NCI-H1930 (cell line): ENCODE results near the gene MYCBP2.
"Not testable (repeated sequence)": the region's sequence is repeated elsewhere in the genome, so short reads cannot be mapped to it uniquely, and the experiment has no call there.

ENCODE experiments used
- DNase-seq, 2 experiments: peaks; one replicate each; lab custom pipeline; 2025; lab: John Stamatoyannopoulos, UW

Gene MYCBP2

DNA sequence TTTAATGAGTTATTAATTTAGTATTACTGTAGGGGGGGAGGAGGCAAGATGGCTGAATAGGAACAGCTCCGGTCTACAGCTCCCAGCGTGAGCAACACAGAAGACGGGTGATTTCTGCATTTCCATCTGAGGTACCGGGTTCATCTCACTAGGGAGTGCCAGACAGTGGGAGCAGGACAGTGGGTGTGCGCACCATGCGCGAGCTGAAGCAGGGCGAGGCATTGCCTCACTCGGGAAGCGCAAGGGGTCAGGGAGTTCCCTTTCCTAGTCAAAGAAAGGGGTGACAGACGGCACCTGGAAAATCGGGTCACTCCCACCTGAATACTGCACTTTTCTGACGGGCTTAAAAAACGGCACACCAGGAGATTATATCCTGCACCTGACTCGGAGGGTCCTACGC lies 127.9 kb downstream of the MYCBP2 start:
- DNase-seq, result not testable (repeated sequence)

GRCh38 chr13:77196052-77196618 lies 130.8 kb downstream of the MYCBP2 start:
- no peak for DNase-seq

DNA sequence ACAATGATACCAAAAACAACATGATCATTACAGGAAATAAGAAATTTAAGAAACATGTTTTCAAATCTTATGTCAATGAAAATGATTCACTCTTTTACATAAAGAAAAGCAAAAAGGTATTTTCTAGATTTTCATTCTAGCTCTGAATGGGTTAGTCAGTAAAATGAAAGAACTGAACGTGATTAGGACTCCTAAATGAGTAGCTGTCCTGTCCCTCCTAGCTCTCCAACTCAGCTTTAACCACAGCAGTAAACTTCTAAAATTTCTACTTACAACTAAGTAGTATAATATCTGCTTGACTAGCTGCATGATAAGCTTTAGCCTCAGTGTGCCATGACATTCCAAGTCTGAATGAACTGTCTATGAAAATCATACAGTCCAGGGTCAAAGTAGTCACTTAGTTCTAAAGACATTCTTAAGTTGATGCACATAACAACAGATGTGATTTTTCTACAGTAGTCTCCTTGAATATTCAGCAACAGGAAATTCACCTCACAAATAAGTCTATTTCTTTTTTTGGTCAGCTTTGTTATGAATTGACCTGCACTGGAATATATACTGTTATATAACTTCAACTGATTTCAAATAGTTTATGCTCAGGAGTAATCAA lies 136.4 kb downstream of the MYCBP2 start:
- DNase-seq, result no peak

DNA sequence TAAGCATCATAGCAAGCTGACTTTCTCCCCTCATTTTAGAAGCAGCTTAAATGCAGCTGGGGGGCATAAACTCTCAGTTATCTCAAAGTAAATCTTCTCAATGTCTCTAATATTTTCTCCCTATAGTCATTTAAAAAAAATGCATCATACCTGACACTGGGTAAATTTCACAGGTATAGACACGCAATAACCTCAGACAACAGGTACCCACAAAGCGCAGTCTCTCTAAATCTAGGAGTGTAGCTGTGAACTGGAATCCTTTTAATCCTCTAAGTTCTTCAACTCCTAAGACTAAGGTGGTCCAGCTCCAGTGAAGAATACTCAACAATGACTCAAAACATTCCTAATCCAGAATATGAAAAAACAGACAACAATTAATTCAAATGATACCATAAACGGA lies 141.2 kb downstream of the MYCBP2 start:
- no peak for DNase-seq

GRCh38 chr13:77184455-77184854 lies 142.4 kb downstream of the MYCBP2 start:
- DNase-seq, result no peak

GRCh38 chr13:77180011-77180410 lies 146.9 kb downstream of the MYCBP2 start:
- DNase-seq, result no peak

DNA sequence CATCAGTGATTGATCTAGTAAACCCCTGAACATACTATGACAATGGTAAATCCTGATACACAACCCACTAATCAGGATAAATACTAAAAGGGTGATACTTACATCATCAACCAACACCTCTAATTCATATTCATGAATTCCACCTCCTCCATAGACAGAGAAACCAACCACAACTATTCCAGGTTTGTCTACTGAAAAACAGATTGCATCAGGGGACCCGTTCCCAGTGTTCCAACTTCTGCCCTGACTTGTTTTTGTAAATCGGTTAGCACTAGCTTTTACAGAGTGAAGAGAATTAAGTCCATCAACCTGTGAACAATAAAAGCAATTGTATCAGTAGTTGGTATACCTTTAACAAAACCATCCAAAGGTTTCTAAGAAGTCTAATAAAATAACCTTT lies 149.2 kb downstream of the MYCBP2 start:
- DNase-seq, result no peak

DNA sequence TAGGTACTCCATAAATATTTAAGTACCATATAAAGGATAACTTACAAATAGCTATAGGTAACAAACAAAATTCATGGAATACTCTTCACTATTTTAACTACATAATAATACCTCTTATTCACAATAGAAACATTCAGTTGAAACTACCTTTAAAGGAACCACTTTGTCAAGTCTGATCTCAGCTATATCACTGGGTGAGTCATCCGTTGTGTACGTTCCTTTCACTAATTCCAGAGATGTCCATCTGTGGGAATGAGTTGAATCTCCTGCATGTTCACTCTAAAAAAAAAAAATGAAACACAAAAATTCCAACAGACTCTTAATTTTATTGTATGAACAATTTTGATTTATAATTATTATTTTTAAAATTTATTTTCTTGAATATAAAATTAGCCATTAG lies 150.5 kb downstream of the MYCBP2 start:
- no peak for DNase-seq

DNA sequence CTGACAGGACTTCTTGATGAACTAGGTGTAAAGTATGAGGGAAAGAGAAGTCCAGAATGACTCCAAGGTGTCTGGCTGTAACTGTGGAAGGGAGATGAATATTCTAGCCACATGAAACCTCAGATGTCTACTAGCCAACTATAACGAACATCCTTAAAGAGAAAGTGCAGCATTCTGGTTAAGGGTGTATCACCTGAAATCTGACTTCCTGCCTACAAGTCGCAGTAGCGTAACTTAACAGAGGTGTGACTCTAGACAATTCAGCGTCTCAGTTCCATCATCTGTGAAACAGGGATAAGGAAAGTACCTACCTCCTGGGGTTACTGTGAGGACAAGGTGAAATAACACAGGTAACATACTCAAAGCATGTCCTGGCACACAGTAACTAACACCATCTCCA lies 154.2 kb downstream of the MYCBP2 start:
- no peak for DNase-seq

DNA sequence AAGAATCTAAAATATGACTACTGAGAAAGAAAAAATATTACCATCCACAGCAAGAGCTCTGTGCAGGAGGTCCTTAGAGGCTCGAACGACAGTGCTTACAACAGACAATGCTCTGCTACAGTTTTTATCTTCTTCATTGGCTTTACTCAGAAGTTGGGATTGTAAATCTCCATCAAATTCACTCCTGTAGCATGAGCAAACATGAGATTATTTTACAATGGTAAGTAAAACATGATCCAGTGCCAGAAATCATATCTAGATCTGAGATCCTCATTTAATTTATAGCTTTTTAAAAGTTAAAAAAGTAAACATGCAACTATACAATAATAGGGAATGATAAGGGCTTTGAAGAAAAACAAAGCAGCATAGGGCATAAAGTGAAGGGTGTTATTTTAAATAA lies 155.4 kb downstream of the MYCBP2 start:
- DNase-seq, result no peak

DNA sequence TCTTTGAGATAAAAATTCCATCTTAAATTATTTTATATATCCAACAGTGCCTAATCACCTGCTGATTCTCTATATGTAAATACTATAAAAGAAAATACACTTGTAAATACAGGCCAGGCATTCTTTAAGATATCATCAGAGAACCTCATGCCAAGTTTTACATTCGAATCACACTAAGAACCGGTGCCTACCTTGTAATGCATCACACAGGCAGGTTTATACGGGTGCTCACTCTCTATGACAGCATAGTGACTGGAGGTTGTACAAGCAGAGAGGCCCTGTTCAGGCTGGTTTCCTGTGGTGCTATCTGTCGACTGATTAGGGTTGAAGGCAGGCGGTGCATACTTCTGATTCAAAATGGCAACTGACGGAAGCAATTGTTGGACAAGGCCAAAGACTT lies 158.7 kb downstream of the MYCBP2 start:
- DNase-seq, result no peak

GRCh38 chr13:77150651-77151050 lies 176.2 kb downstream of the MYCBP2 start:
- DNase-seq, result no peak

GRCh38 chr13:77143431-77143830 lies 183.5 kb downstream of the MYCBP2 start:
- no peak for DNase-seq

- DNase-seq, result no peak
Measured at GRCh38 chr13:77139306-77139705, 187.6 kb downstream of the MYCBP2 start.

DNA sequence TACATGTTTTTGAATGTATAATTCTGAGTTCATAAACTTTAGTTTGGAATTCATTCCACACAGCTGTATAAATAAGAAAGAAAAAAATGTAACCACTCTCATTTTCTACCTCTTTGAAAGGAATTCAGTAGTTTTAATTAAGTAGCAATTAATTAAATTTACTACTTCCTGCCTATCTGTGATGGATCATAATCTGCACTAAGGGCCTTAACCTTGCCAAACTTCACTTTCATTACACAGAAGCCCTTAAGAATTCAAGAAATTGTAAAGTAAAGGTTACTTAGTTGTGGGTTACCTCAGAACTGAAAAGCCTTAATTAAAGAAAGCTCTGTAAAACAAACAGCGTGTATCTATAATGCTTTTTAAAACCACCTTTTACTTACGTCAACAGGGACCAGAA lies 188.1 kb downstream of the MYCBP2 start:
- no peak for DNase-seq

- no peak for DNase-seq
Measured at GRCh38 chr13:77136902-77137420, 189.9 kb downstream of the MYCBP2 start.

GRCh38 chr13:77124423-77124822 lies 202.5 kb downstream of the MYCBP2 start:
- no peak for DNase-seq

DNA sequence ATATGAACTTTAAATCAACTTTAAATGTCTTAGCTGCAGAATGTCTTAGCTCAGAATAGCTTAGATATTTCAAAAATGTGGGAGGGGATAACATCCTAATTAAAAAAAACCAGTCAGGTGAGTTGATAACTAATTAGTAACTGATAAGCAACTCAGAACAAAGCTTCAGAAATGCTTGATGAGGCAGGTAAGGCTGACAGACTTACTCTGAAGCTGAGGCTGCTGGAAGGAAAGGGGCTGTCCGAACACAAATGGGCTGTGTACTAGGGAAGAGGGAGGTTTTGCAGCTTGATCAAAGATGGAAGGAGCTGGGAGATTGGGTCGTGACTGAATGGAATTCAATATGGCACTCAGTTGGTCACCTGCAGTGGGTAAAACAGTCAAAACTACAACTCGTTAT lies 208.8 kb downstream of the MYCBP2 start:
- no peak for DNase-seq

- DNase-seq, result no peak
Measured at GRCh38 chr13:77114271-77114670, 212.6 kb downstream of the MYCBP2 start.

DNA sequence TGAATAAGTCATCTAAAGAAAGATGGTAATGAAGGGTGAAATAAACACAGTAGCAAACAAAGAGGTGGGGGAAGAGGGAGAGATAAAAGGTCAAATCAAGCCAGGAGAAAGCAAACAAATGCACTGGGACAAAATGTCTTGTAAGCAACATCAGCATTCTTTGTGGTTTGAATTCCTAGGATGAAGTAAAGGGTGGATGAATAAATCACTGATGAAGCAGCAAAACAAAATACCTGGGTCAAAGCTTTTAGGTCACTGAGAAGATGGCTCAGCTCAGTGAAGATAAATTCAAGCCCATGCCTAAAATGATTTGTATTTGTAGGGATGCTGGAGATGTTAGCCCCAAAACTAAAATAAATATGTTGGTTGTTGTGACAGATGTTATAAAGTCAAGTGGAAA lies 213.4 kb downstream of the MYCBP2 start:
- DNase-seq, result no peak

- no peak for DNase-seq
Measured at GRCh38 chr13:77105051-77105450, 221.8 kb downstream of the MYCBP2 start.

GRCh38 chr13:77099415-77099814 lies 227.5 kb downstream of the MYCBP2 start:
- no peak for DNase-seq

DNA sequence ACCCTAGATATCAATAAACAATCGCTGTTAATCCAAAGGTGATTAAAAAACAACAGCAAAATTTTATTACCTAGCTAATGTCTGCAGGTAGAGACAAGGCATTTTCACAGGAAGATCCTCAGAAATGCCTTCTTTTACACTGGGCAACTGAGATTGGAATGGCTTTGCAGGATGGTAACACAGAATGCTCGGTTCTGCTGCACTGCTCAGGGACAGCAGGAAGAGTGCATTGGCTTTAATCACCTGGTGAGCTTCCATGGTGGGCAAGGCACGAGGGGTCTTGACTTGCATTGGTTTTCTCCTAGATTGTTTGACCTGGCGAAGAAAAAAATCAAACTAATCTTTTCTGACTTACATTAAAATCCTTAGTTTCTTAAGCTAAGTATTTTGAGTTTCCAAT lies 231.6 kb downstream of the MYCBP2 start:
- no peak for DNase-seq

DNA sequence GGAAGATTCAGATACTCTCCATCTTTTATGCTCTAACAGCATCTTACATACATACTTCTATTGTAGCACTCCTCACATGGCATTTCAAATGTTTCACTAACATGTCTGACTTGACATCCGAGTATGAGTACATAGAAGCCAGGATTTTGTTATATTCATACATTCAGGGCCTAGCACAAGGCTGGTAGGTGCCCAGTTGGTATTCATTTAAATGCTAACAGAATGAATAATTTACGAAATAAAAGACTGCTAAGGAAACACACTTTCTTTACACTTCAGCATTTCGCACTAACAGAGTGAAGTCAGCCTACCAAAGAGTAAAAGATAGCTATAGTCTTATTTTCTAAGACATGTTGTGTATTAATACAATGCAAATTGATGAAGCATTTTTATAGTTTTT lies 232.1 kb downstream of the MYCBP2 start:
- no peak for DNase-seq
